ENCODE results near the gene TP73. TPM values are rescaled to one million over a fixed set of nuclear protein-coding genes. Genes with fewer than 3 reads are reported as not detected.

TP73 gene
- total RNA-seq, 1 experiment from 2014 or later: 19.2 TPM

- intact Hi-C loops (cut with micrococcal nuclease): no loop called here
- Histone ChIP-seq H3K9ac (ENCODE audit: low read length) (no peak overlapping the region), H2AFZ (ENCODE audit: low read depth, low read length, poor library complexity, severe bottlenecking) (no peak overlapping the region), H3K4me1 (ENCODE audit: control insufficient read depth in 1 of 2, insufficient read depth in 2 of 2, low read length in 2 of 2) (peaks cover 15 to 23% of the 10 kb centered on the region in 2 experiments), H4K20me1 (ENCODE audit: insufficient read depth) (no peaks in the 10 kb centered on the region), H3K4me3 (replicated peaks in 1 of 2; ENCODE audit: low read depth in 1 of 2, low read length in 2 of 2) (no peak overlapping the region), H3K4me2 (ENCODE audit: low read length) (no peak overlapping the region), H3K9me3 (ENCODE audit: control insufficient read depth in 1 of 2, insufficient read depth in 1 of 2, low read depth in 1 of 2, low read length in 2 of 2) (no peaks in the 10 kb centered on the region), H3K79me2 (ENCODE audit: insufficient read depth, low read length) (no peaks in the 10 kb centered on the region), H3K27me3 (ENCODE audit: insufficient read depth, low read length) (no peaks in the 10 kb centered on the region), H3K27ac (ENCODE audit: low read depth, low read length) (no peak overlapping the region), H3K36me3 (ENCODE audit: control insufficient read depth in 1 of 2, insufficient read depth in 2 of 2, low read length in 2 of 2) (no peaks in the 10 kb centered on the region), H3K9me2 (ENCODE audit: insufficient read depth) (no peaks in the 10 kb centered on the region)
- ChIA-PET RAD21 (ENCODE audit: low non-redundant PET in 1 of 2, low total read pairs in 2 of 2, uncharacterized antibody in 2 of 2, unreplicated experiment in 2 of 2) (no interaction called here), POLR2A (no interaction called here), CTCF (no interaction called here)
- no peak for TF ChIP-seq MAX (IDR thresholded peaks at IDR 0.05)
- TF ChIP-seq ZBTB33 (IDR thresholded peaks at IDR 0.05; ENCODE audit: extremely low read depth, insufficient replicate concordance, low read length): no peak
- no peak for TF ChIP-seq CBX3 (IDR thresholded peaks at IDR 0.05; ENCODE audit: low read depth)
- TF ChIP-seq ATF3 (IDR thresholded peaks at IDR 0.05): no peak
- no peak for TF ChIP-seq REST (IDR thresholded peaks at IDR 0.05; ENCODE audit: low read depth)
- TF ChIP-seq ELF1 (IDR thresholded peaks at IDR 0.05; ENCODE audit: borderline replicate concordance, low read depth): no peak
- TF ChIP-seq ZFX (IDR thresholded peaks at IDR 0.05): no peak
- TF ChIP-seq POLR2AphosphoS5 (IDR thresholded peaks at IDR 0.05; ENCODE audit: low read depth, low read length): no peak
- TF ChIP-seq CEBPB (IDR thresholded peaks at IDR 0.05; ENCODE audit: low read depth): no peak
- no peak for TF ChIP-seq SP1 (IDR thresholded peaks at IDR 0.05; ENCODE audit: low read depth)
- no peak for TF ChIP-seq EZH2 (IDR thresholded peaks at IDR 0.05)
- TF ChIP-seq POLR2A (IDR thresholded peaks at IDR 0.05; ENCODE audit: borderline replicate concordance, extremely low read depth, insufficient read depth, insufficient read length): no peak
- TF ChIP-seq TCF7L2 (IDR thresholded peaks at IDR 0.05; ENCODE audit: borderline replicate concordance, extremely low read depth, insufficient read depth, insufficient read length): no peak
- no peak for TF ChIP-seq CTCF (IDR thresholded peaks at IDR 0.05 in 2 of 3, conservative IDR thresholded peaks at IDR 0.05 in 1 of 3; ENCODE audit: borderline replicate concordance in 1 of 3, insufficient read depth in 1 of 3, low read depth in 2 of 3, low read length in 2 of 3)
- TF ChIP-seq ZNF274 (IDR thresholded peaks at IDR 0.05; ENCODE audit: low read depth, low read length): no peak
- ATAC-seq (no peak), DNase-seq (ENCODE audit: low read depth, low spot score) (no peak)
- no TSS peak for BruUV-seq (replicated peaks)
Observed at GRCh38 chr1:3768811-3769390, 116.6 kb downstream of the TP73 start.
